Activated naive CD4-positive, alpha-beta T cell treated with anti-CD3 and anti-CD28 coated beads for 36 hours (primary cell): ENCODE measurements around the gene PCBP3. TPM values are rescaled to one million over a fixed set of nuclear protein-coding genes. Genes with fewer than 3 reads are reported as not detected.
A peak's percentile ranks its signal among the peaks of the same experiment; 100 is the strongest.

Experiments used
- CTCF ChIA-PET: fragments of 350-600 bp; sonication (Branson Sonifier 250); formaldehyde crosslinking; loops from one replicate; lab custom pipeline; 2021; ENCODE audit warnings: antibody characterized with exemption; lab: Charles Lee
- DNase-seq: peaks from one replicate; pipeline ENCODE4 v3.0.0-alpha.2; 2020
- H3K27ac Mint-ChIP-seq: one replicate; pipeline ENCODE4 v1.8.0; 2021; ENCODE audit warnings: mild to moderate bottlenecking, mixed read lengths
- H3K27me3 Mint-ChIP-seq: one replicate; pipeline ENCODE4 v1.8.0; 2021; ENCODE audit warnings: low read depth, mixed read lengths
- H3K36me3 Mint-ChIP-seq: one replicate; pipeline ENCODE4 v1.8.0; 2021; ENCODE audit warnings: low read depth, mixed read lengths
- H3K4me1 Mint-ChIP-seq: one replicate; pipeline ENCODE4 v1.8.0; 2021; ENCODE audit warnings: low read depth, mixed read lengths
- H3K4me3 Mint-ChIP-seq: one replicate; pipeline ENCODE4 v1.8.0; 2021; ENCODE audit warnings: mild to moderate bottlenecking, moderate library complexity, mixed read lengths
- H3K9me3 Mint-ChIP-seq: one replicate; pipeline ENCODE4 v1.8.0; 2021; ENCODE audit warnings: mixed read lengths
- intact Hi-C: fragments of 100-400 bp; cut with micrococcal nuclease; formaldehyde crosslinking; loops from one replicate; pipeline ENCODE4 v1.15.1; 2023
- total RNA-seq, 2 experiments: library from RNA; stranded (reverse); gene quantifications; one replicate each; pipeline ENCODE4 v1.2.3, GENCODE V29; 2021

Gene PCBP3
- total RNA-seq, 2 experiments from 2014 or later = 10.0 to 10.2 TPM

DNA sequence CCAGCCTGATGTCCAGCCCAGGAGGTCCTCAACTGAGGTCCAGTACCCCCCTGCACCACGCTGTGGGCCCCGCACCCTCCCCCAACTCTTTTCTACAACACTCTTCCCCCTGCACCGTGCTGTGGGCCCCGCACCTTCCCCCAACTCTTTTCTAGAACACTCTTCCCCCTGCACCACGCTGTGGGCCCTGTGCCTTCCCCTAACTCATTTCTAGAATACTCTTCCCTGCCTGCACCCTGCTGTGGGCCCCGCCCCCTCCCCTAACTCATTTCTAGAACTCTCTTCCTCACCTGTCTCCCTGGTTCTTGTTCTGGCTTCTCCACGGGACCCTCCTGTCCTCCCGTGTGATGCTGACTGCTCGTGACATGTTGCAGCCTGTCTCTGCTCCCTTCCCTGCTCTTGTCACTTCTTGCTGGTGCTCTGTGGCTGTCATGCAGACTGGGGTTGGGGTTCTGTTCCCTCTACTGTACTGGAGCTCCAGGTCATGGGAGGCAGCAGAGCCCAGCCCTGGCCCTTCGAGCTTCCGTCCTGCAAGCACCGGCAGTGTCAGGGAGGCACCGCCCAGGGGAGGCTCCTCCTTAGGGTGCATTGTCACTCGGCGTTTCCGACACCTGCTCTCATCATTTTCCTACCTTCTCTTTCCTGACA is 177.9 kb downstream of the PCBP3 start:
- intact Hi-C loops = loop anchor here (5.0 kb wide), 1 partner anchor 679 kb away; no protein-coding TSS in a partner anchor
- Mint-ChIP-seq H3K27ac (no peak overlapping the region), H3K4me1 (peaks cover 44% of the 10 kb centered on the region), H3K9me3 (no peaks in the 10 kb centered on the region), H3K27me3 (no peaks in the 10 kb centered on the region), H3K36me3 (no peaks in the 10 kb centered on the region), H3K4me3 (no peak overlapping the region)
- CTCF ChIA-PET = interaction anchor here (1.0 to 1.4 kb wide), 4 partner anchors 7 to 684 kb away, joined by 3 to 4 read pairs (median 4); no protein-coding TSS in a partner anchor
- peak; percentile 46 for DNase-seq

DNA sequence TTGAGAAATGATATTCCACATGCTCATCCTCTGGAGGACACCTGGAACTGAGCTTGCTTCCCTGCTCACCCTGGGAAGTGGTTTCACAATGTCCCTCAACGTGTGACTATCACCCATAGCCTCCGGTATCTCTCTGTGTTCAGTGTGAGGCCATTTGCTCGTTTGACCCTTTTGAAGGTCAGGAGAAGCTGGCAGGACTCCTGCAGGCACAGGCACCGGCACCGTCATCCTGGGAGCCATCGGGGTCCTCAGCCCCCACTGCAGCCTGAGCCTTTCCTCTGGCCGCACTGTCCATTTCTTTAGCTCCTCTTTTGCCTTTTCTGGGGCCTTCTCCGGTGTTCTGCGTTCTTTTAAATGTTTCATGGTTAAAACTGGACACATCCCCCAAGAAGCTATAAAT is 178.5 kb downstream of the PCBP3 start:
- CTCF ChIA-PET = interaction anchor here (0.6 to 1.0 kb wide), 3 partner anchors 8 to 113 kb away, joined by 3 to 4 read pairs (median 3); no protein-coding TSS in a partner anchor

GRCh38 chr21:45822429-45823099 is 179.0 kb downstream of the PCBP3 start:
- no peaks in the 10 kb centered on the region for H3K9me3 Mint-ChIP-seq
- H3K4me1 Mint-ChIP-seq = peaks cover 44% of the 10 kb centered on the region
- no peak for DNase-seq
- H3K27me3 Mint-ChIP-seq = no peaks in the 10 kb centered on the region
- intact Hi-C loops = loop anchor here (5.0 kb wide), 1 partner anchor 680 kb away; no protein-coding TSS in a partner anchor
- no peak overlapping the region for H3K27ac Mint-ChIP-seq
- CTCF ChIA-PET = interaction anchor here (0.6 to 1.0 kb wide), 2 partner anchors 11 to 114 kb away, joined by 3 to 4 read pairs; no protein-coding TSS in a partner anchor
- H3K36me3 Mint-ChIP-seq = no peaks in the 10 kb centered on the region
- no peak overlapping the region for H3K4me3 Mint-ChIP-seq

More for the DNA sequence above, 178.5 kb downstream of the PCBP3 start:
- intact Hi-C loops = loop anchor here (5.0 kb wide), 1 partner anchor 680 kb away; no protein-coding TSS in a partner anchor
- Mint-ChIP-seq H3K27ac (no peak overlapping the region), H3K27me3 (no peaks in the 10 kb centered on the region), H3K36me3 (no peaks in the 10 kb centered on the region), H3K4me3 (no peak overlapping the region), H3K9me3 (no peaks in the 10 kb centered on the region), H3K4me1 (peaks cover 43% of the 10 kb centered on the region)
- DNase-seq = no peak

DNA sequence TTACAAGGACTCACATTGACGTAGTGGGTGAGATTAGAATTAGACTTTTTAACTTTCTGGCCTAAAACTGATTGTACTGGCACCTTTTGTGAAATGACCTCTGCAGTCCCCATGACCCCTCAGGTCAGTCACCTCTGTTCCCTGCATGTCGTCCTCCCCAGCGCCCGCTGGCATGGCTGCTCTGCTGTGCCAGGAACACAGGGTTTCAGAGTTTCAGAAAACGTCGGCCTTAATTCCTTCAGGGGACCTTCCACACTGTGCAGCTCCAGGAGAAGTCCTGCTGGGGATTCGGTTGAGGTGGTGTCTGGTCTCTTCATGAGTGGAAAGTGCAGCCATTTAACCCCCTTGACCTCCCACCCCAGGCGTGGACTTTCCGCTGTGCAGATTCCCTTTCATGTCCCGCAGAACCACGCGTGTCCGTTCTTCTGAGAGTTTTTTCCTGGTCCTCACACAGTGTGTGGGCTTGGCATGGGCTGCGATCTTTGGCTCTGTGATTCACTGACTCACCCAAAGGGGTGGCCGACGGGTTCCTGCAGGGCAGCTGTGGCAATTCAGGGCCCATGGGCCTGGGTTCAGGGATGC is 179.7 kb downstream of the PCBP3 start:
- Mint-ChIP-seq H3K4me1 (peaks cover 42% of the 10 kb centered on the region), H3K4me3 (no peak overlapping the region), H3K9me3 (no peaks in the 10 kb centered on the region), H3K36me3 (no peaks in the 10 kb centered on the region), H3K27me3 (no peaks in the 10 kb centered on the region), H3K27ac (no peak overlapping the region)
- intact Hi-C loops = loop anchor here (5.0 kb wide), 1 partner anchor 681 kb away; no protein-coding TSS in a partner anchor
- CTCF ChIA-PET = no interaction called here
- DNase-seq = no peak

DNA sequence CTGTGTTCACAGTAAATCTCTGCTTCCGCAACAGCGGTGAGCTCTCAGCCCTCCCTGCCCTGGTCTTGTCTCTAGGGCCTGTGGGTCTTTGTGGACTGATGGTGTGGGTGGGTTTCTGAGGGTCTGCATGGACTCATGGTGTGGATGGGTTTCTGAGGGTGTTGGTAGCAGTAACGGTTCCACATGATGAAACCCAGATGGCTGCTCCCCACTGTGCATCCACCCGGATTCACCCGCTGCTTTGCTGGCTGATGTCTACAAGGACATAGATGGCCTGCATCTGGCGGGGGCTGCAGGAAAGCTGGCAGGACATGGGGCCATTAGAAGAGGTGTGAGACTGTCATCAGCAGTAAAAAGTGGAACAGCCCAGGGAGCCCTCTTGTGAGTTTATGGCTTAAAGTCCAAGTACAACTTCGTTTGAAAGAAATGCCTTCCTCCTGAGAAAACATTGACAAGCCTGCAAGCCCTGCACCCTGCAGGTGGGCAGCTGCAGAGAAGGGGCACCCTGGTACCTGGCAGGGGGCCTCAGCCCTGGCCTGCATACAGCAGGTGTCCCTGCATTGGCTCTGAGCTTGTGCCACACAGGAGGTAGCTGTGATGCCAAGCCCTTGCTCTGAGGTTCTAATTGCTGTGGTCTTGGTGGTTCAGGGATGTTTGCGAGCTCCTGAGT is 181.2 kb downstream of the PCBP3 start:
- DNase-seq = no peak
- Mint-ChIP-seq H3K36me3 (no peaks in the 10 kb centered on the region), H3K27ac (no peak overlapping the region), H3K9me3 (no peaks in the 10 kb centered on the region), H3K4me1 (peaks cover 27% of the 10 kb centered on the region), H3K27me3 (no peaks in the 10 kb centered on the region), H3K4me3 (no peak overlapping the region)
- CTCF ChIA-PET = no interaction called here
- intact Hi-C loops = loop anchor here (5.0 kb wide), 1 partner anchor 682 kb away; no protein-coding TSS in a partner anchor

- Mint-ChIP-seq H3K9me3 (no peaks in the 10 kb centered on the region), H3K27me3 (no peaks in the 10 kb centered on the region), H3K27ac (no peak overlapping the region), H3K4me3 (no peak overlapping the region), H3K36me3 (no peaks in the 10 kb centered on the region), H3K4me1 (peaks cover 22% of the 10 kb centered on the region)
- CTCF ChIA-PET = no interaction called here
- intact Hi-C loops = no loop called here
- no peak for DNase-seq
Observed at GRCh38 chr21:45825219-45825618, 181.7 kb downstream of the PCBP3 start.

DNA sequence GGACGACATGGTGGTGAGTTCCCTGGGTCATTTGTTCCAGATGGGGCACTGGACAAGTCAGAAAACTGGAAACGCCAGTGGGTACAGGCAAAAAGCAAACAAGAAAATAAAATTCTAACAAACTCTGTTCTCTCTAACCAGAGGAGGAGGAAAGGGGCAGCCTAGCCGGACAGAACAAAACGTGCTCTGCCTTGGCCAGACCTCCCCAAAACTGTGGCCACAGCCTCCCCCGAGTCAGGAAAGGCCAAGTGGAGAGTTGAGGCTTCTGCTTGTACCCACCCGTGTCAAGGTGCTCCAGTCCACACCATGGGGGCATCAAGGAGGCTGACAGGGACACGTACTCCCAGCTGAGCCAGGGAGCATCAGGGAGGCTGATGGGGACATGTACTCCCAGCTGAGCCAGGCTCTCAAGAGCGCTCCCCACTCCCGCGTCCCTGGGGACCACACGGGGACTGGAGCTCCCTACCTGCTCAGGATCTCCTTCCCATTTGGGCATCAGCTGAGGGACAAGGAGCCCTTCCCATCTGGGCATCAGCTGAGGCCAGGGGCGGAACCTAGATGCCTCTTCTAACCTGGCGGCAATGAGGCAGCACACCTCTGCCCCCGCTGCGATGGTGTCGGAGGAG is 183.3 kb downstream of the PCBP3 start:
- CTCF ChIA-PET = interaction anchor here (0.7 kb wide), 1 partner anchor 725 kb away, joined by 3 read pairs; no protein-coding TSS in a partner anchor
- Mint-ChIP-seq H3K27me3 (no peaks in the 10 kb centered on the region), H3K9me3 (no peaks in the 10 kb centered on the region), H3K36me3 (no peaks in the 10 kb centered on the region), H3K27ac (no peak overlapping the region), H3K4me3 (no peak overlapping the region), H3K4me1 (peaks cover 11% of the 10 kb centered on the region)
- intact Hi-C loops = loop anchor here (2.0 kb wide), 1 partner anchor 96 kb away; no protein-coding TSS in a partner anchor
- DNase-seq = no peak

DNA sequence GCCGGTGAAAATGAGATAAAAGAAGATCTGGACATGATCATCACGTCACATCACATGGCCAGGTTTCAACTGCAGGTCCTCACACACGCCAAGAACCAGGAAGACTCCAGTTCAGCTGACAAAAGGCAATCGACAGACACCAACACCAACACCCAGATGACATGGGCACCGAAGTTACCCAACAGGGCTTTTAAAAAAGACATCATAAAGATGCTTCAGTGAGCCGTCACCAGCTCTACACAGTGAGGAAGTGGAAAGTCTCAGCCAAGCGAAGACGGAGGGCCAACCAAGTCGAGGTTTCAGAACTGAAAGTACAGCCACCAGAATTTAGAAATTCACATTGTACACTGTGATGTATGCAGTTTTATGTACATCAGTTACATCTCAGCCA is 183.8 kb downstream of the PCBP3 start:
- Mint-ChIP-seq H3K9me3 (no peaks in the 10 kb centered on the region), H3K4me1 (peaks cover 12% of the 10 kb centered on the region), H3K27me3 (no peaks in the 10 kb centered on the region), H3K27ac (peak overlapping the region; percentile 21), H3K36me3 (no peaks in the 10 kb centered on the region), H3K4me3 (no peak overlapping the region)
- intact Hi-C loops = loop anchor here (2.0 kb wide), 1 partner anchor 96 kb away; no protein-coding TSS in a partner anchor
- CTCF ChIA-PET = no interaction called here
- peak; percentile 45 for DNase-seq

DNA sequence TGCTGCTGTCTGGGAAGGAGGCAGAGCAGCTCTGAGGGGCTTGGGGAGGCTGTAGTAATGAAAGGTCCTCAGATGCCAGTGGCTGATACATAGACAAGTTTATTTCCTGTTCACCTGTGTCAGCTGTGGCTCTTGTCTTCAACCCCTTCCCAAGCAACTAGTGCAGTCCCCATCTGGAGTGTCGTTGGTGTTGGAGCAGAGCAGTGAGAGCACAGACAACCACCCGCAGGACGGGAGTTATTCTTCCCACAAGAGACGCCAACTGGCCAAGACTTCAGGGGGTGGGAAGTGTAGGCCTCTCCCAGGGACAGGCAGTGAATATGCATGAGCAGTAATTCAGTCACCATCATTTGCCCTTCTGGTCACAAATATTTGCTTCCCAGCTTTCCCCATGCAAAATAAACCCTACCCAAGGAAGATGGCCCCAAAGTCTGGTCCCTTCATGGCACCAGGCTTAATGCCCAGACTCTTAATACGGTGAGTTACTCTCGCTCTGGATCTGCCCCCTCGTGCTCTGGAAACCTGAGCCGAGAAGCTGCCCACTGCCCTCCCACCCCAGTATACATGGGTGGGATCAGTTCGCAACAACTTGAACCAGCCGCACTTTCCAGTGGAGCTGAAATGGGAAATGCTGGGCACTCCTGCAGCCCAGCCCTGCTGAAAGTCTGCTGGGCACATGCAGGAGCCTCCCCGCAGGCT is 184.5 kb downstream of the PCBP3 start:
- intact Hi-C loops = loop anchor here (2.0 kb wide), 1 partner anchor 95 kb away; no protein-coding TSS in a partner anchor
- CTCF ChIA-PET = interaction anchor here (1.4 kb wide), 1 partner anchor 7 kb away, joined by 4 read pairs; no protein-coding TSS in a partner anchor
- no peaks in the 10 kb centered on the region for H3K27me3 Mint-ChIP-seq
- no peak for DNase-seq
- peaks cover 3% of the 10 kb centered on the region for H3K36me3 Mint-ChIP-seq
- H3K4me3 Mint-ChIP-seq = no peak overlapping the region
- H3K4me1 Mint-ChIP-seq = peaks cover 18% of the 10 kb centered on the region
- no peaks in the 10 kb centered on the region for H3K9me3 Mint-ChIP-seq
- peak overlapping the region; percentile 21 for H3K27ac Mint-ChIP-seq

DNA sequence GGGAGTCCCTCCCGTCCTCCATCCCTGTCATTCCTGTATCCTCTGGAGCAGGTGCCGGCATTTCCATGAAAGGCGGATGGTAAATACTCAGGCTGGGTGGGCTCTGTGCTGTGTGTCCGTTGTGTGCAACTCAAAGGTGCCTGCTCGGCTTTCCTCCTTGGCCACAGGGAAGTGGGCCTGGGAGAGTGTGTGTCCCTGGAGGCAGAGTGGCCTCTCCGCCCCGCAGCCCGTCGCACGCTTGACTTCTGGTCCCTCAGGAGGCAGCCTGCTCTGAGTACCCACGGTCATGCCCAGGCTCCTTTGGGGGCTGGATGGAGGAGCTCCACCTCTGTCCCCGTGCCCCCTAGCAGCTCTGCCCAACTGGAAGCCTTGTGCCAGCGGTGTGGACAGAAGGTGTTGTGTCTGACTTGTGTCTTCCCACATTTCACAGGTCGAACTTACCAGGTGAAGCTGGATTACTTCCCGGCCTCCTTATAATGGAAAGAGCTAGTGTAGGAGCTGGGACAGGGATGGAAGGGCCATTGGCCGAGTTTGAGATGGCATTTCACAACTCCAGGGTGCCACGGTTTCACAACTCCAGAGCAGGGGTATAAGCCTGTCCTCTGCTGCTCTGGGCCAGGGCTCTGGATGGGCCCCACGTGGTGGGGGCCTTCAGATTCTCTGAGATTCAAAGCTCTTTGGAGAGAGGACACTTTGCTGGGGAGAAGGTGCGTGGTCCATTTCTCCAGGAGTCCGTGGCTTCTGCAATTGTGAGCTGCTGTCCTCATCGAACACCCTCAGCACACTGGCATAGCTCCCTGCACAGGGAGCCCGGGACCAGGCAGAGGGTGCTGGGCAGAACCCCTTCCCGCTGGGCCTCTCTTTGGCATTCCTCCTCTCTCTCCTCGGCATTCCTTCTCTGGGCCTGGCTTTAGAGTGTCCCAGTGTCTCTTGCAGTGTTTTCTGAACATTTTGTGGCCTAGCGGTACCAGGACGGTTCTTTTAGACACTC is 185.3 kb downstream of the PCBP3 start:
- Mint-ChIP-seq H3K27me3 (no peaks in the 10 kb centered on the region), H3K4me1 (peaks cover 18% of the 10 kb centered on the region), H3K36me3 (peaks cover 3% of the 10 kb centered on the region), H3K9me3 (no peaks in the 10 kb centered on the region), H3K4me3 (no peak overlapping the region), H3K27ac (no peak overlapping the region)
- intact Hi-C loops = no loop called here
- DNase-seq = no peak
- CTCF ChIA-PET = interaction anchor here (1.4 kb wide), 1 partner anchor 8 kb away, joined by 4 read pairs; no protein-coding TSS in a partner anchor
